Mucosa of stomach (tissue), 1 donor: ENCODE results near the gene TMEM220.

Experiments used
- H3K27me3 ChIP-seq: one replicate; pipeline ENCODE4 v1.7.0; 2013; ENCODE audit warnings: mild to moderate bottlenecking, low read length; ENCODE audit not compliant: control insufficient read depth, insufficient read depth
- H3K36me3 ChIP-seq: one replicate; pipeline ENCODE4 v1.7.0; 2013; ENCODE audit warnings: low read length; ENCODE audit not compliant: control insufficient read depth, insufficient read depth
- H3K4me1 ChIP-seq: one replicate; pipeline ENCODE4 v1.7.0; 2013; ENCODE audit warnings: mild to moderate bottlenecking, low read length; ENCODE audit not compliant: control insufficient read depth, insufficient read depth
- H3K4me3 ChIP-seq: one replicate; pipeline ENCODE4 v1.7.0; 2013; ENCODE audit warnings: low read length
- H3K9ac ChIP-seq: one replicate; pipeline ENCODE4 v1.7.0; 2013; ENCODE audit warnings: mild to moderate bottlenecking, low read length, moderate library complexity
- H3K9me3 ChIP-seq: one replicate; pipeline ENCODE4 v1.7.0; 2013; ENCODE audit warnings: mild to moderate bottlenecking, low read length, moderate library complexity; ENCODE audit not compliant: control insufficient read depth
- donor health status: Pancreatic carcinoma.

Gene TMEM220

GRCh38 chr17:10752696-10753095, 22.9 kb upstream of the TMEM220 start:
- Histone ChIP-seq H3K4me1 (peaks cover 75% of the 10 kb centered on the region), H3K9me3 (no peaks in the 10 kb centered on the region), H3K9ac (no peak overlapping the region), H3K36me3 (no peaks in the 10 kb centered on the region), H3K27me3 (no peaks in the 10 kb centered on the region), H3K4me3 (no peak overlapping the region)

- no peak overlapping the region for H3K4me3 ChIP-seq
- no peaks in the 10 kb centered on the region for H3K9me3 ChIP-seq
- H3K36me3 ChIP-seq = no peaks in the 10 kb centered on the region
- H3K9ac ChIP-seq = no peak overlapping the region
- peaks cover 64% of the 10 kb centered on the region for H3K4me1 ChIP-seq
- H3K27me3 ChIP-seq = no peaks in the 10 kb centered on the region
These were observed 21.7 kb upstream of the TMEM220 start for GRCh38 chr17:10751563-10751962.

GRCh38 chr17:10750210-10750609, 20.4 kb upstream of the TMEM220 start:
- no peak overlapping the region for H3K4me3 ChIP-seq
- peaks cover 58% of the 10 kb centered on the region for H3K4me1 ChIP-seq
- no peaks in the 10 kb centered on the region for H3K27me3 ChIP-seq
- no peaks in the 10 kb centered on the region for H3K36me3 ChIP-seq
- H3K9ac ChIP-seq = no peak overlapping the region
- H3K9me3 ChIP-seq = no peaks in the 10 kb centered on the region

- Histone ChIP-seq H3K9me3 (no peaks in the 10 kb centered on the region), H3K4me1 (peaks cover 56% of the 10 kb centered on the region), H3K4me3 (no peak overlapping the region), H3K27me3 (no peaks in the 10 kb centered on the region), H3K36me3 (no peaks in the 10 kb centered on the region), H3K9ac (no peak overlapping the region)
These were observed 18.8 kb upstream of the TMEM220 start for GRCh38 chr17:10748531-10749181.

- H3K4me1 ChIP-seq = peaks cover 68% of the 10 kb centered on the region
- H3K4me3 ChIP-seq = no peak overlapping the region
- no peaks in the 10 kb centered on the region for H3K36me3 ChIP-seq
- no peaks in the 10 kb centered on the region for H3K9me3 ChIP-seq
- peak overlapping the region; percentile 30 for H3K9ac ChIP-seq
- H3K27me3 ChIP-seq = no peaks in the 10 kb centered on the region
These were observed 15.4 kb upstream of the TMEM220 start for GRCh38 chr17:10745231-10745630.

- no peaks in the 10 kb centered on the region for H3K27me3 ChIP-seq
- H3K9ac ChIP-seq = peak overlapping the region; percentile 30
- no peaks in the 10 kb centered on the region for H3K9me3 ChIP-seq
- H3K36me3 ChIP-seq = no peaks in the 10 kb centered on the region
- H3K4me3 ChIP-seq = no peak overlapping the region
- peaks cover 65% of the 10 kb centered on the region for H3K4me1 ChIP-seq
These were observed 14.7 kb upstream of the TMEM220 start for GRCh38 chr17:10744501-10745000.

- Histone ChIP-seq H3K27me3 (no peaks in the 10 kb centered on the region), H3K4me3 (no peak overlapping the region), H3K9ac (no peak overlapping the region), H3K36me3 (no peaks in the 10 kb centered on the region), H3K4me1 (peaks cover 62% of the 10 kb centered on the region), H3K9me3 (no peaks in the 10 kb centered on the region)
These were observed 13.6 kb upstream of the TMEM220 start for GRCh38 chr17:10743316-10744009.

- H3K36me3 ChIP-seq = no peaks in the 10 kb centered on the region
- H3K9me3 ChIP-seq = no peaks in the 10 kb centered on the region
- H3K4me3 ChIP-seq = no peak overlapping the region
- H3K9ac ChIP-seq = no peak overlapping the region
- H3K4me1 ChIP-seq = peaks cover 69% of the 10 kb centered on the region
- H3K27me3 ChIP-seq = no peaks in the 10 kb centered on the region
These were observed 12.6 kb upstream of the TMEM220 start for GRCh38 chr17:10742431-10742830.

GRCh38 chr17:10741416-10742135, 11.8 kb upstream of the TMEM220 start:
- Histone ChIP-seq H3K4me3 (no peak overlapping the region), H3K9me3 (no peaks in the 10 kb centered on the region), H3K4me1 (peaks cover 73% of the 10 kb centered on the region)

GRCh38 chr17:10739386-10739785, 9.6 kb upstream of the TMEM220 start:
- H3K9me3 ChIP-seq = no peaks in the 10 kb centered on the region
- peak overlapping the region; percentile 30 for H3K9ac ChIP-seq
- H3K4me3 ChIP-seq = no peak overlapping the region
- no peaks in the 10 kb centered on the region for H3K27me3 ChIP-seq
- no peaks in the 10 kb centered on the region for H3K36me3 ChIP-seq
- peaks cover 71% of the 10 kb centered on the region for H3K4me1 ChIP-seq

More at GRCh38 chr17:10741416-10742135, 11.8 kb upstream of the TMEM220 start:
- H3K9ac ChIP-seq = no peak overlapping the region
- no peaks in the 10 kb centered on the region for H3K36me3 ChIP-seq
- no peaks in the 10 kb centered on the region for H3K27me3 ChIP-seq

GRCh38 chr17:10738521-10739258, 8.9 kb upstream of the TMEM220 start:
- no peaks in the 10 kb centered on the region for H3K36me3 ChIP-seq
- no peaks in the 10 kb centered on the region for H3K27me3 ChIP-seq
- H3K9me3 ChIP-seq = no peaks in the 10 kb centered on the region
- peak overlapping the region; percentile 30 for H3K9ac ChIP-seq
- peaks cover 74% of the 10 kb centered on the region for H3K4me1 ChIP-seq
- no peak overlapping the region for H3K4me3 ChIP-seq
